CD4-positive, alpha-beta memory T cell (primary cell): Measurements from ENCODE around the gene JCAD. TPM values are rescaled to one million over a fixed set of nuclear protein-coding genes. Genes with fewer than 3 reads are reported as not detected.

Experiments
- CTCF ChIA-PET: fragments of 350-600 bp; sonication (Branson Sonifier 250); formaldehyde crosslinking; loops from one replicate; lab custom pipeline; 2021; ENCODE audit warnings: inconsistent platforms; ENCODE audit not compliant: partially characterized antibody; lab: Charles Lee
- POLR2A ChIA-PET: fragments of 350-600 bp; sonication (Branson Sonifier 250); formaldehyde crosslinking; loops from one replicate; lab custom pipeline; 2021; ENCODE audit not compliant: partially characterized antibody; lab: Charles Lee
- DNase-seq, 5 donors: peaks; one replicate each; pipeline versions ENCODE4 v3.0.0 to v3.0.0-alpha.2; 2020 to 2022; ENCODE audit warnings: mixed read lengths in 1 of 5
- H3K27ac ChIP-seq: one replicate; pipeline ENCODE4 v1.7.0; 2013; ENCODE audit warnings: low read depth, low read length
- H3K27me3 ChIP-seq: 2 replicates; pipeline ENCODE4 v1.7.0; 2013; ENCODE audit warnings: mild to moderate bottlenecking, low read length, moderate library complexity; ENCODE audit not compliant: insufficient read depth
- H3K36me3 ChIP-seq: 2 replicates; pipeline ENCODE4 v1.7.0; 2013; ENCODE audit warnings: mild to moderate bottlenecking, low read length, moderate library complexity; ENCODE audit not compliant: insufficient read depth
- H3K4me1 ChIP-seq: 2 replicates; pipeline ENCODE4 v1.7.0; 2013; ENCODE audit warnings: mild to moderate bottlenecking, low read length, moderate library complexity; ENCODE audit not compliant: insufficient read depth
- H3K4me3 ChIP-seq, 2 donors: one replicate each; pipeline ENCODE4 v1.7.0; 2013; ENCODE audit warnings: low read length in 2 of 2, mild to moderate bottlenecking in 1 of 2
- H3K9me3 ChIP-seq, 2 donors: one replicate each; pipeline ENCODE4 v1.7.0; 2013; ENCODE audit warnings: low read length in 2 of 2, control low read depth in 1 of 2; ENCODE audit not compliant: control insufficient read depth in 1 of 2
- H3K27ac Mint-ChIP-seq, 7 donors: one replicate each; pipeline ENCODE4 v1.8.0; 2020 to 2021; ENCODE audit warnings: mixed read lengths in 7 of 7, mild to moderate bottlenecking in 6 of 7, inconsistent platforms in 3 of 7, moderate library complexity in 3 of 7
- H3K27me3 Mint-ChIP-seq, 2 donors: one replicate each; pipeline ENCODE4 v1.8.0; 2020 to 2021; ENCODE audit warnings: mixed read lengths in 2 of 2
- H3K36me3 Mint-ChIP-seq, 2 donors: one replicate each; pipeline ENCODE4 v1.8.0; 2020 to 2021; ENCODE audit warnings: mixed read lengths in 2 of 2, inconsistent platforms in 1 of 2, mild to moderate bottlenecking in 1 of 2
- H3K4me1 Mint-ChIP-seq, 4 donors: one replicate each; pipeline ENCODE4 v1.8.0; 2020 to 2021; ENCODE audit warnings: mixed read lengths in 4 of 4, mild to moderate bottlenecking in 1 of 4
- H3K4me3 Mint-ChIP-seq, 8 donors: one replicate each; pipeline ENCODE4 v1.8.0; 2020 to 2021; ENCODE audit warnings: mixed read lengths in 8 of 8, mild to moderate bottlenecking in 7 of 8, moderate library complexity in 6 of 8, inconsistent platforms in 3 of 8
- H3K9me3 Mint-ChIP-seq, 8 donors: one replicate each; pipeline ENCODE4 v1.8.0; 2020 to 2021; ENCODE audit warnings: mixed read lengths in 8 of 8, mild to moderate bottlenecking in 5 of 8, inconsistent platforms in 3 of 8, moderate library complexity in 1 of 8
- intact Hi-C: fragments of 100-400 bp; cut with micrococcal nuclease; formaldehyde crosslinking; loops from one replicate; pipeline ENCODE4 v1.15.1; 2023
- polyA plus RNA-seq, 2 donors: library from polyadenylated mRNA; unstranded; fragments of 300-500 nt; fragmentation: Illumina TruSeq; gene quantifications; one replicate each; pipeline ENCODE4 v1.2.3, GENCODE V29; 2021
- total RNA-seq, 2 experiments: library from RNA; stranded (reverse); gene quantifications; one replicate each; pipeline ENCODE4 v1.2.3, GENCODE V29; 2021

JCAD gene
- total and polyA plus RNA-seq, 4 experiments from 2014 or later, result not detected

DNA sequence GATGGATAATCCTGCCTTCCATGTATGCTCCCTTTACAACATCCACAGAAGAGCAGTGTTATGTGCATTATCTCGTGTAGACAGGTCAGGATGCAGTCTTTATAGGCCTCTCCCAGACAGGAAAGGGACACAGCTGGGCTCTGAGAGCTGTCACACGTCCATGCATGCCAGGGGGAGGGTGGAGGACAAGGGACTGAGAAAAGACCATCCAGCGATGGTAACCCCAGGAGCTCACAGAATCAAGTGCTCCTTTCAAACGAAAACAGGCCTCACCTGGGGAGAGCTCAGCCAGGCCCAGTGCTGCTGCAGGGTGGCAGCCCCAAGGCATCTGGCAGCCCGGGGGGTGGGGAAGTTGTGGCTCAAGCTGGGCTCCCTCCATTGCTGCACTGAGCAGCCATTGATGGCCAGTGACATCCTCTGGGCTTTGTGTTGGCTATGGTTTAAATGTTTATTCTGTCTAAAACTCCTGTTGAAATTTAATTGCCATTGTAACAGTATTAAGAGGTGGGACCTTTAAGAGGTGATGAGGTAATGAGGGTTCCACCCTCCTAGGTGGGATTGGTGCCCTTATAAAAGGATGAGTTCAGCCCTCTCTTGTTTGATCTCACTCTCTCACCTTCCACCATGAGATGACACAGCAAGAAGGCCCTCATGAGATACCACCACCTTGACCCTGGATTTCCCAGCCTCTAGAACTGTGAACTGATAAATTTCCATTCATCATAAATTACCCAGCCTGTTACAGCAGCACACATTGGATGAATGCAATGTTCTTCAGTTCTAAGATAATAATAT lies 15.7 kb downstream of the JCAD start:
- Mint-ChIP-seq H3K9me3 (peaks cover 0 to 2% (median 0%) of the 10 kb centered on the region in 8 donors), H3K36me3 (no peaks in the 10 kb centered on the region), H3K4me3 (no peak overlapping the region), H3K4me1 (peaks cover 7 to 15% (median 11%) of the 10 kb centered on the region in 4 donors), H3K27ac (no peak overlapping the region), H3K27me3 (peaks cover 48 to 53% of the 10 kb centered on the region in 2 donors)
- Histone ChIP-seq H3K27me3 (peaks cover 7% of the 10 kb centered on the region), H3K36me3 (no peaks in the 10 kb centered on the region), H3K9me3 (no peaks in the 10 kb centered on the region), H3K4me3 (no peak overlapping the region), H3K4me1 (peaks cover 11% of the 10 kb centered on the region), H3K27ac (no peak overlapping the region)
- ChIA-PET CTCF (interaction anchor here (1.4 kb wide), 1 partner anchor 45 kb away, joined by 6 read pairs; no protein-coding TSS in a partner anchor), POLR2A (interaction anchor here (1.1 kb wide), 1 partner anchor 17 kb away, joined by 3 read pairs; no protein-coding TSS in a partner anchor)
- intact Hi-C loops, result no loop called here
- DNase-seq, result no peak

DNA sequence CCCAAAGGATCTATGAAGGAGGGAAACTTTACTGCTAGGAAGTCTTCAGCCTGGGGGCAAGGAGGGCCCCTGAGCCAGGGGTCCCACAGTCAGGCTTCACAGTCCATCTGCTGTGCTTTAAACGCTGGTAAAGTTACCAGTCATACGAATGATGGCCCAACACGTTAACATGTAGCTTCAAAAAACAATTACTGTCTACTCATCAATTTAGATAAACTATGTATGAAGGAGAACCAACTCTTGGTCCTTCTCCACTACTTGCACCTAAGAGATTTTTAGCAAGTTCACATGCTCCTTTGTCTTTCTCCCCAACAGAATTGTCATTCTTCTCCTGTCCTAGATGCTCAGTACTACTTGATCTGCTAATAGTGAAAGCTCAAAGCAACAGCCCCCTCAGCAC lies 16.6 kb downstream of the JCAD start:
- Histone ChIP-seq H3K36me3 (no peaks in the 10 kb centered on the region), H3K27ac (no peak overlapping the region), H3K9me3 (no peaks in the 10 kb centered on the region), H3K4me3 (no peak overlapping the region), H3K27me3 (peaks cover 7% of the 10 kb centered on the region), H3K4me1 (peaks cover 2% of the 10 kb centered on the region)
- intact Hi-C loops, result no loop called here
- Mint-ChIP-seq H3K4me3 (no peak overlapping the region), H3K27ac (no peak overlapping the region), H3K4me1 (peaks cover 2 to 6% (median 4%) of the 10 kb centered on the region in 4 donors), H3K9me3 (peaks cover 0 to 2% (median 0%) of the 10 kb centered on the region in 8 donors), H3K36me3 (no peaks in the 10 kb centered on the region), H3K27me3 (peaks cover 50 to 54% of the 10 kb centered on the region in 2 donors)
- no peak for DNase-seq
- ChIA-PET CTCF (interaction anchor here (1.4 kb wide), 1 partner anchor 44 kb away, joined by 6 read pairs; no protein-coding TSS in a partner anchor), POLR2A (interaction anchor here (0.6 kb wide), 1 partner anchor 301 kb away, joined by 4 read pairs; no protein-coding TSS in a partner anchor)

DNA sequence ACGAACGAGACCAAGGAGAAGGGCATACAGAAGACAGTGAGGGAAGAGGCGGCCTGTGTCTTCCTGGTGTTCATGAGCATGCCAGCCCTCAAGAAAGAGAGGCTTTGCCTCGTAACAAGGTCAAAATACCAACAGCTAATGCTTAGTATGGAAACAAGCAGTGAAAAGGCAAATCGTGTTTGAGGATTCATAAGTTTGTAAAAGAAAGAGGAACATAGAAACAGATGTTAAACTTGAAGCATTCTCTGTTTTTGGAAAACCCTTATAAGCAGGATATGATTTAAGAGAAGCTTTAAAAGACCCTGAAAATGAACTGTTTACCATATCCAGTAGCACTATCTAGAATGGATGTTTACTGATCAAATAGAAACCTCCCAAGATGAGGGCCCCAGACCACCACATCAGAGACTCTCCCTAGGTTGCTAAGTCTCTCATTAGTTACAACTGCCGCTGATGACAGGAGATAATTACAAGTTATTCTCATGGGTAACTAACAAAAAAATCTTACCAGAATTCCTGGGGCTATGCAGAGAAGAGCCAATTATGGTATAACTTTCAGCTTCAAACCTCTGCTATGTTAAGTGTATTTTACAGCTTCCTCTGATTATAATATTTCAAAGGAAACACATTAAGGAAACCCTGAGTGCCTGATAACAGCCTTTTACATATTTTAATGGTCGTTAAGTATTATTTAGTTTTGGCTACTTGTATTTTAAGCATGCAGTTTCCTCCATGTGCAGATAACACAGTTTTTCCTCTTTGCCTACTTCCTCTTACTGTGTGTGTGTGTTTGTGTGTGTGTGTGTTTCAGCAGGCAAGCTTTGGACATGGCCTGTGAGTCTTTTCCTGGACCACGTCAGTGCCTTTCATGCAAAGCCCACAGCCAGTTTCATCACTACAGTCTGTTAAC lies 17.9 kb downstream of the JCAD start:
- CTCF ChIA-PET, result interaction anchor here (1.0 to 1.3 kb wide), 2 partner anchors 43 to 200 kb away, joined by 3 read pairs; no protein-coding TSS in a partner anchor
- no peak for DNase-seq

DNA sequence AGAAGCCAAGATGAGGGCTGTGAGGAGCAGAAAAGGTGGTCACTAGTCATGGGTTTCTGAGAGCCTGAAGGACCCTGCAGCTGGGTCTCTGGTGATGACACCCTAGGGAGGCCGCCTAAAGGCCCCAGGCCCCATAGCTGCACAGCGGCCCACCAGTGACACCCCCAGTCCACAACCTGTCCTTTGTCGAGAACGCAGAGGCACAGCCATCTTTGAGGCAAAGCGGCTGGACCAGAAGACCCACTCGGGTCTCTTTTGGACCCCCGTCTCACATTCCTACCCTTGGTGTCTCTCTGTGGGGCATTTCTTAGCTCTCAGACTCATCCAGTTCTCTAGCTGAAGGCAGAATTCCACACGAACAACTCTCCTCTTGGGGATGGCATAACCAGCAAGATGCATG lies 18.8 kb downstream of the JCAD start:
- DNase-seq, result no peak
- Mint-ChIP-seq H3K36me3 (no peaks in the 10 kb centered on the region), H3K4me3 (no peak overlapping the region), H3K4me1 (peaks cover 0 to 2% (median 0%) of the 10 kb centered on the region in 4 donors), H3K27me3 (peaks cover 51 to 58% of the 10 kb centered on the region in 2 donors), H3K27ac (no peak overlapping the region), H3K9me3 (peaks cover 0 to 2% (median 0%) of the 10 kb centered on the region in 8 donors)
- peaks cover 7% of the 10 kb centered on the region for H3K27me3 ChIP-seq
- POLR2A ChIA-PET, result no interaction called here
- H3K36me3 ChIP-seq, result no peaks in the 10 kb centered on the region
- CTCF ChIA-PET, result no interaction called here
- intact Hi-C loops, result no loop called here
- H3K27ac ChIP-seq, result no peak overlapping the region
- no peaks in the 10 kb centered on the region for H3K9me3 ChIP-seq
- H3K4me1 ChIP-seq, result no peaks in the 10 kb centered on the region
- no peak overlapping the region for H3K4me3 ChIP-seq

More for the DNA sequence above, 17.9 kb downstream of the JCAD start:
- Mint-ChIP-seq H3K9me3 (peaks cover 0 to 2% (median 0%) of the 10 kb centered on the region in 8 donors), H3K27me3 (peaks cover 53 to 58% of the 10 kb centered on the region in 2 donors), H3K4me1 (peaks cover 0 to 2% (median 0%) of the 10 kb centered on the region in 4 donors), H3K27ac (no peak overlapping the region), H3K4me3 (no peak overlapping the region), H3K36me3 (no peaks in the 10 kb centered on the region)
- Histone ChIP-seq H3K36me3 (no peaks in the 10 kb centered on the region), H3K27me3 (peaks cover 7% of the 10 kb centered on the region), H3K4me3 (no peak overlapping the region), H3K27ac (no peak overlapping the region), H3K4me1 (no peaks in the 10 kb centered on the region), H3K9me3 (no peaks in the 10 kb centered on the region)
- POLR2A ChIA-PET, result no interaction called here
- intact Hi-C loops, result no loop called here

DNA sequence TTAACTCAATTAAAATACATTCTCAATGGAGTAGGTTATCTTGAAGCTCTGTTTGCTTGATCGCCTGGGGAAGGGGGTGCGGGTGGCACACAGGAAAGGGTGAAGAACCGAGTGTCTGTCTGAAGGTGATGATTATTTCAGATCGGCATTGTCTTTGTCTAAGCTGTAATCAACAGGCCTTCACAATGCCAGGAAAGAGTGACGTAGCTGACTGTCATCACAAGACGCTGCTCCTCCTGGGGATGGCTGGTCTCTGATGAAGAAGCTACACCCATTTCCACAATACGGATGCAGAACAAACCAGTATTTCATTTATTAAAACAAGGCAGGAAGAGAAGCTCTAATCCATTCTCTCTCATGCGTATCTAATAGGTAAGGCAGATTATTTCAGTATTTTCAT lies 19.4 kb downstream of the JCAD start:
- no peaks in the 10 kb centered on the region for H3K36me3 Mint-ChIP-seq
- intact Hi-C loops, result no loop called here
- CTCF ChIA-PET, result no interaction called here

DNA sequence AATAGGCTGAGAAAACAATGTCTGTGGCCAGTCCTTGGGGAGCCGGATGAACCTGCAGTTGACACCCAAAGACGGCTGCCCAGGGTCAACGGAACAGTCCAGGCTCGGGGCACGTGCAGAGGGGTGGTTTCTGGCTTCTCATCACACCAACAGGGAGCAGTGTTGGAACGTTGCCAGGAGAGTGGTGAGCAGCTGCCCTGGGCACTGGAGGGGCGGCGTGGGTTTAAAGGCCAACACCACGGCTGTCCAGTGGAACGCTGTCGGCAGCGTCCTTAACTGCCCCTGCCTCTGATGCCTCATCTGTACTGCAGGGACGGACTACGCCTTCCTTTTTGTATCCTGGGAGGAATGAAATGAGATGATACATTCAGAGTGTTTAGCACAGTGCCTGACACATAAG lies 19.8 kb downstream of the JCAD start:
- POLR2A ChIA-PET, result no interaction called here

More for the DNA sequence above, 19.4 kb downstream of the JCAD start:
- Mint-ChIP-seq H3K4me1 (peaks cover 0 to 2% (median 0%) of the 10 kb centered on the region in 4 donors), H3K9me3 (peaks cover 0 to 2% (median 0%) of the 10 kb centered on the region in 8 donors), H3K4me3 (no peak overlapping the region), H3K27ac (no peak overlapping the region), H3K27me3 (peaks cover 48 to 54% of the 10 kb centered on the region in 2 donors)
- H3K27ac ChIP-seq, result no peak overlapping the region
- no peak for DNase-seq
- POLR2A ChIA-PET, result no interaction called here
- no peaks in the 10 kb centered on the region for H3K4me1 ChIP-seq
- H3K9me3 ChIP-seq, result no peaks in the 10 kb centered on the region
- H3K4me3 ChIP-seq, result no peak overlapping the region
- peaks cover 13% of the 10 kb centered on the region for H3K27me3 ChIP-seq
- H3K36me3 ChIP-seq, result no peaks in the 10 kb centered on the region

More for the DNA sequence above, 19.8 kb downstream of the JCAD start:
- Histone ChIP-seq H3K36me3 (no peaks in the 10 kb centered on the region), H3K27me3 (peaks cover 15% of the 10 kb centered on the region), H3K27ac (no peak overlapping the region), H3K9me3 (no peaks in the 10 kb centered on the region), H3K4me3 (no peak overlapping the region), H3K4me1 (no peaks in the 10 kb centered on the region)
- CTCF ChIA-PET, result no interaction called here
- Mint-ChIP-seq H3K36me3 (no peaks in the 10 kb centered on the region), H3K4me3 (no peak overlapping the region), H3K27me3 (peaks cover 48 to 55% of the 10 kb centered on the region in 2 donors), H3K9me3 (peaks cover 0 to 2% (median 0%) of the 10 kb centered on the region in 8 donors), H3K4me1 (peaks cover 0 to 2% (median under 1%) of the 10 kb centered on the region in 4 donors), H3K27ac (no peak overlapping the region)
- no peak for DNase-seq
- intact Hi-C loops, result no loop called here
